HG03558 (cell line): ENCODE data around the gene SNAPC1.

Experiments used
- ATAC-seq: cut with Tn5 transposase; IDR thresholded peaks from one replicate; pipeline ENCODE4 v1.9.1; 2021; ENCODE audit warnings: moderate number of reproducible peaks; ENCODE audit not compliant: unreplicated experiment; ENCODE audit errors: extremely low read depth

SNAPC1 gene

GRCh38 chr14:61803755-61804154 lies 41.5 kb downstream of the SNAPC1 start:
- no peak for ATAC-seq

GRCh38 chr14:61805451-61805850 lies 43.2 kb downstream of the SNAPC1 start:
- no peak for ATAC-seq

DNA sequence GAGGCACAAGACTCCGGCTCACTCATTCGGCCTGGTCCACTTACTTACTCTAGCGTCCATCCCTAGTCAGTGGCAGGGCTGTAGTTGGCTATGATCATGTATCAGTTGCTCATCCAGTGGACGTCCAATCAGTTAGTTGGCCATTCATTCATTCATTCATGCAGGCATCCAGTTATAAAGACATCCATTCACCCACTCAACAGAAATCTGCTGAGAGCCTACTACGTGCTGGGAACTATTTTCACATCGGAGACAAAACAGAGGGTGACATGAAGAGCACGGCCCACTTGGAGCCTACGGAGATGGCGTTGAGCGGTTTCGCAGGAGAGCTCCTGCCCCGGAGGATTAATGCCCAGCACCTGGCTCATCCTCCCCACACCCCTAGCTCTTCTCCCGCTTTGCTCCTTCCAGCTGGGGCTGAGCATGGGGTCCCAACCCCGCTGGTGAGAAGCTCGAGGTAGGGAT lies 49.7 kb downstream of the SNAPC1 start:
- no peak for ATAC-seq

DNA sequence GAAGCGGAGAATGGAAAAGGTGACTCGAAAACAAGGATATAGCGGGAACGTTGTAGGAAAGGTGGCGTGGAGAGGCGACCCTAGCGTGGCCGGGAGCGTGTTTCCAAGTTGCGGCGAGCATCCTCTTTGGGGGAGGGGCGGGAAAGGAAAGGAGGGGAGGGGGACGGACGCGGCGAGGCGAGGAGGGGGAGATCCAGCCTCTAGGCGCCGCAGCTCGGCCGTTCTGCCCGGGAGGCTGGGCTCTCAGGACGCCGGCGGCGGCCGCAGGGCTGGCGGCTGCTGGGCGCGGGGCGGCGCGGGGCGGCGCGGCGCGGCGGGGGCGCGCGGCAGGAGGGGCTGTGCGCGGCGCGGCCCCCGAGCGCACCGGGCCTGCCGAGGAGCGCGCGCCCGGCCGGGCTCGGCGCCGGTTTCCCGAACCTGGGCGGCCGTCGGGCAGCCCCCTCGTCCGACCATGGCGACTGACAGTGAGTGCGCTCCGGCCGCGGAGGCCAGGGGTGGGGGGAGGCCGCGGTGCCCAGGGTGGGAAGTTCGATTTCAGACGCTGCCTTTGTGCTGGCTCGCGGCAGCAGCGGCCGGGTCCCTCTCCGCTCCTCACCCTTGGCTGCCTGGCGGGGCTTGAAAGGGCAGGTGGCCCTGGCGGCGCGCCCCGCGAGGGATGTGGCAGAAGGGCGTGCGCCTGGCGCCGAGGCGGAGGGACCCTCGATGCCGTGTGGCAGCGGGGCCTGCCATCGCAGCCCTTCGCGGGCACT lies 50.3 kb downstream of the SNAPC1 start, which contains the start of gene SYT16:
TSS of gene SYT16 (plus strand) at position 357 of the 749 bp plus-strand sequence.
- no peak for ATAC-seq

DNA sequence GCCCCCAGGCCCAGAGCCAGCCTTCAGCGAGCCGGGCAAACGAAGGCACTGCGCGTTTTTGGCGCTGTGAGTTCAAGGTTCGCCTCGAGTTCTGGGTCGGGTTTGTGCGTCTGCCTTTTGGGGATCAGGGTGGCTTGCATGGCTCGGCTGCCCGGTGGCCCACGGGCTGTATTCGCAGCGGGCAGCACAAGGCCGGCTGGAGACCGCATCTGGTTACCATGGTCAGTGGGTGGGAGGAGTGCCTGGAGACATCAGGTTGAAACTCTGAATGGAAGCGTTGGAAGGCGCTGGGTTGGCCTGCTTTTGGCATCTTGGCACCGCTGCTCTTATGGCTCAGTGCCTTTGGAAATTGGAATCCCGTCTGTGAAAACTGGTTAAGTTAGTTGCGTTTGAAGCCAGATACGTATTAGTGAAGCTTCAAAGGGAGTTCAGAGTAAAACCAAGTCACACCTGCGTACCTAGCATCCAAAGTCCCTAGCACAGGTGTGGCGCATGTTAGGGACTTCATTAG lies 50.9 kb downstream of the SNAPC1 start:
- no peak for ATAC-seq

- ATAC-seq = no peak
Measured at GRCh38 chr14:61822458-61822857, 60.2 kb downstream of the SNAPC1 start.

DNA sequence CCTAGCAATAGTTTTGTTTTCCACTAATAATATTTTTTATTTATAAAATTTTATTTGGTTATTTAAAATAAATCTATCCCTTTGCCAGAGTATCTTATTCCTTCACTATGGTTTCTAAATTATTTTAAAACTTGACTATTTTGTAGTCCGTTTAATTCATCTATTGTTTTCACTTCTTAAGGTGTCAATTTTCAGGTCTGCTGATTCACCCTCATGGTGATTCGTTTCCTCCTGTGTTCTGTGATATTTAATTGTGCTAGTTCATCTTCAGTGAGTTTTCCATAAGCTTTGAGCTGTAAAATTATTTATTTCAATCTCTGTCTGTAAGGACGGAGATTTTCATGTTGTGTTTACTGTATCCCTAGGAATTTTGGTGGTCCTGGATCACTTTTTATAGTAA lies 70.6 kb downstream of the SNAPC1 start:
- ATAC-seq = no peak

- ATAC-seq = no peak
Measured at GRCh38 chr14:61836184-61836583, 74.0 kb downstream of the SNAPC1 start.

DNA sequence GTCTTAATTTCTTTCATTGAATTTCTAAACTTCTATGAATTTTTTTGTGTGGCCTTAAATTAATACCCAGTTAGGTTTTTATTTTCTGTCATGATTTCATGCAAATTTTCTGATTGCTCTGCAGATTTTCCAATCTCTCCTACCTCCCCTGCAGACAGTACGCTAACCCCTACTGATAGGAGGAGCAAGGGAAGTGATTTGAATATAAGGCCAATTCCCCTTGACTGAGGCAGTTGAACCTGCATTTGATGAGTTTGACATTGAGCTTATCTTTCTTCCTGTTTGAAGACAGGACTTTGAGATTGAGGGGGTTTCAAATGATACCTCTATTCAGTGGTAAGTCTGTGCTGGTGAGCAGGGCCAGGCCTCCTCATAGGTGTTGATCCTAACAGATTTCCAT lies 74.6 kb downstream of the SNAPC1 start:
- no peak for ATAC-seq

- ATAC-seq = peak; percentile 74
Measured at GRCh38 chr14:61837336-61838229, 75.4 kb downstream of the SNAPC1 start.

GRCh38 chr14:61838661-61839245 lies 76.5 kb downstream of the SNAPC1 start:
- no peak for ATAC-seq

- no peak for ATAC-seq
Measured at GRCh38 chr14:61839507-61839906, 77.3 kb downstream of the SNAPC1 start.

DNA sequence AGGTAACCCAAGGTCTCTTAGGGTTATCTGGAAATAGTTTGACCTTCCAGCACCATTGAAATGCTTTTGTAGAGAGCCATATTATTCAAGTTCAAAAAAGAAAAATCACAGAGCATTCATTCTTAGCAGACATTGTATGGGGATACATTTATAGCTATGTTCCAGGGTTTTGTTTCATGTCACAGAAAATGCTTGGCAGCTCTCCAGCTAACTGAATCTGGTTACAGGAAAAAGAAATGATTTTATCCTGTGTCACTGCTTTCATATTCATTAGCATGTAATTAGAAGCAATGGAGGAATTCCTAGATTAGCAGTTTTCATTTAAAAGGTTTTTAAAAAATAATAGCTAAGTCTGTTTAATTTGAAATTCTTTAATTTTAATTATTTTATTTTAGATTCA lies 78.9 kb downstream of the SNAPC1 start:
- ATAC-seq = no peak
